WTC11 (cell line): ENCODE data around the gene IFI16. TPM values are rescaled to one million over a fixed set of nuclear protein-coding genes. Genes with fewer than 3 reads are reported as not detected.

Experiments
- ATAC-seq: fragments of 200-7000 bp; cut with Tn5 transposase; 2 replicates; pipeline ENCODE4 v1.10.0; 2021; ENCODE audit warnings: mild to moderate bottlenecking, moderate library complexity
- CTCF ChIA-PET: fragments of 300-600 bp; sonication (Branson Sonifier 250); formaldehyde crosslinking; loops from one replicate; lab custom pipeline; 2021; ENCODE audit warnings: antibody characterized with exemption; lab: Charles Lee
- POLR2A ChIA-PET: fragments of 350-600 bp; sonication (Branson Sonifier 250); formaldehyde crosslinking; loops from one replicate; lab custom pipeline; 2021; ENCODE audit warnings: antibody characterized with exemption; lab: Charles Lee
- DNase-seq: peaks from one replicate; pipeline ENCODE4 v3.0.0; 2021; ENCODE audit warnings: low spot score
- H3K27ac Mint-ChIP-seq: 2 replicates; pipeline ENCODE4 v1.8.0; 2021; ENCODE audit warnings: mixed read lengths
- H3K27me3 Mint-ChIP-seq: 2 replicates; pipeline ENCODE4 v1.8.0; 2021; ENCODE audit warnings: low read depth, mild to moderate bottlenecking, moderate library complexity, mixed read lengths
- H3K36me3 Mint-ChIP-seq: 2 replicates; pipeline ENCODE4 v1.8.0; 2021; ENCODE audit warnings: mixed read lengths
- H3K4me1 Mint-ChIP-seq: 2 replicates; pipeline ENCODE4 v1.8.0; 2022; ENCODE audit warnings: mixed read lengths
- H3K4me3 Mint-ChIP-seq: 2 replicates; pipeline ENCODE4 v1.8.0; 2021; ENCODE audit warnings: mild to moderate bottlenecking, moderate library complexity, mixed read lengths
- H3K9me3 Mint-ChIP-seq: 2 replicates; pipeline ENCODE4 v1.8.0; 2021; ENCODE audit warnings: mixed read lengths
- ATF1 ChIP-seq: sonication (generic); formaldehyde crosslinking; IDR thresholded peaks from 2 replicates; pipeline ENCODE4 v1.8.1; 2023; ENCODE audit warnings: mild to moderate bottlenecking, moderate library complexity, missing genetic modification reagents
- ATF2 ChIP-seq: sonication (generic); formaldehyde crosslinking; IDR thresholded peaks from 2 replicates; pipeline ENCODE4 v1.8.1; 2022; ENCODE audit warnings: low read depth, missing genetic modification reagents, borderline replicate concordance
- ELF4 ChIP-seq: sonication (generic); formaldehyde crosslinking; IDR thresholded peaks from 2 replicates; pipeline ENCODE4 v1.8.1; 2022; ENCODE audit warnings: low read depth, mild to moderate bottlenecking, moderate library complexity, missing genetic modification reagents
- ESRRA ChIP-seq: sonication (generic); formaldehyde crosslinking; IDR thresholded peaks from 2 replicates; pipeline ENCODE4 v1.8.1; 2022; ENCODE audit warnings: mild to moderate bottlenecking, missing genetic modification reagents, borderline replicate concordance
- FOXJ3 ChIP-seq: sonication (generic); formaldehyde crosslinking; IDR thresholded peaks from 2 replicates; pipeline ENCODE4 v1.9.0; 2021; ENCODE audit warnings: missing genetic modification reagents, mild to moderate bottlenecking, borderline replicate concordance
- FOXP4 ChIP-seq: sonication (generic); formaldehyde crosslinking; IDR thresholded peaks from 2 replicates; pipeline ENCODE4 v1.8.0; 2022; ENCODE audit warnings: mild to moderate bottlenecking, missing genetic modification reagents
- NFE2L1 ChIP-seq: sonication (generic); formaldehyde crosslinking; IDR thresholded peaks from 2 replicates; pipeline ENCODE4 v1.8.1; 2023; ENCODE audit warnings: missing genetic modification reagents
- NR3C1 ChIP-seq: sonication (generic); formaldehyde crosslinking; conservative IDR thresholded peaks from 2 replicates; pipeline ENCODE4 v1.8.1; 2023; ENCODE audit warnings: low read depth, mild to moderate bottlenecking, missing genetic modification reagents
- ZNF317 ChIP-seq: sonication (generic); formaldehyde crosslinking; IDR thresholded peaks from 2 replicates; pipeline ENCODE4 v1.8.1; 2023; ENCODE audit warnings: low read depth, mild to moderate bottlenecking, moderate library complexity, missing genetic modification reagents, borderline replicate concordance
- ZNF416 ChIP-seq: fragments of 250-450 bp; sonication (Bioruptor Pico); IDR thresholded peaks from 2 replicates; pipeline ENCODE4 v1.9.0; 2021; ENCODE audit warnings: mild to moderate bottlenecking, inconsistent platforms
- total RNA-seq: library from RNA; stranded (reverse); gene quantifications from 3 replicates; pipeline ENCODE4 v1.2.3, GENCODE V29; 2021
- TF ChIP-seq, protein P1 (sequence below): sonication (generic); formaldehyde crosslinking; IDR thresholded peaks from 2 replicates; pipeline ENCODE4 v1.8.1; 2022; ENCODE audit warnings: missing genetic modification reagents, borderline replicate concordance
- TF ChIP-seq, protein P2 (sequence below): sonication (generic); formaldehyde crosslinking; IDR thresholded peaks from 2 replicates; pipeline ENCODE4 v1.8.0; 2023; ENCODE audit warnings: missing genetic modification reagents, mild to moderate bottlenecking, borderline replicate concordance
- TF ChIP-seq, protein P3 (sequence below): fragments of 200-600 bp; IDR thresholded peaks from 2 replicates; pipeline ENCODE4 v1.8.0; 2022; ENCODE audit warnings: antibody characterized with exemption
- TF ChIP-seq, protein P4 (sequence below): sonication (generic); formaldehyde crosslinking; IDR thresholded peaks from 2 replicates; pipeline ENCODE4 v1.8.0; 2023; ENCODE audit warnings: mild to moderate bottlenecking, missing genetic modification reagents
- TF ChIP-seq, protein P5 (sequence below): sonication (generic); formaldehyde crosslinking; IDR thresholded peaks from 2 replicates; pipeline ENCODE4 v1.8.0; 2022; ENCODE audit warnings: mild to moderate bottlenecking, missing genetic modification reagents
- TF ChIP-seq, protein P6 (sequence below): sonication (generic); formaldehyde crosslinking; IDR thresholded peaks from 2 replicates; pipeline ENCODE4 v1.8.0; 2023; ENCODE audit warnings: missing genetic modification reagents

Gene IFI16
- total RNA-seq, 1 experiment from 2014 or later: 3.2 TPM

- TF ChIP-seq, protein P1, sequence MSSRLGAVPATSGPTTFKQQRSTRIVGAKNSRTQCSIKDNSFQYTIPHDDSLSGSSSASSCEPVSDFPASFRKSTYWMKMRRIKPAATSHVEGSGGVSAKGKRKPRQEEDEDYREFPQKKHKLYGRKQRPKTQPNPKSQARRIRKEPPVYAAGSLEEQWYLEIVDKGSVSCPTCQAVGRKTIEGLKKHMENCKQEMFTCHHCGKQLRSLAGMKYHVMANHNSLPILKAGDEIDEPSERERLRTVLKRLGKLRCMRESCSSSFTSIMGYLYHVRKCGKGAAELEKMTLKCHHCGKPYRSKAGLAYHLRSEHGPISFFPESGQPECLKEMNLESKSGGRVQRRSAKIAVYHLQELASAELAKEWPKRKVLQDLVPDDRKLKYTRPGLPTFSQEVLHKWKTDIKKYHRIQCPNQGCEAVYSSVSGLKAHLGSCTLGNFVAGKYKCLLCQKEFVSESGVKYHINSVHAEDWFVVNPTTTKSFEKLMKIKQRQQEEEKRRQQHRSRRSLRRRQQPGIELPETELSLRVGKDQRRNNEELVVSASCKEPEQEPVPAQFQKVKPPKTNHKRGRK (CRISPR knock-in tag): no peak
- TF ChIP-seq, protein P2, sequence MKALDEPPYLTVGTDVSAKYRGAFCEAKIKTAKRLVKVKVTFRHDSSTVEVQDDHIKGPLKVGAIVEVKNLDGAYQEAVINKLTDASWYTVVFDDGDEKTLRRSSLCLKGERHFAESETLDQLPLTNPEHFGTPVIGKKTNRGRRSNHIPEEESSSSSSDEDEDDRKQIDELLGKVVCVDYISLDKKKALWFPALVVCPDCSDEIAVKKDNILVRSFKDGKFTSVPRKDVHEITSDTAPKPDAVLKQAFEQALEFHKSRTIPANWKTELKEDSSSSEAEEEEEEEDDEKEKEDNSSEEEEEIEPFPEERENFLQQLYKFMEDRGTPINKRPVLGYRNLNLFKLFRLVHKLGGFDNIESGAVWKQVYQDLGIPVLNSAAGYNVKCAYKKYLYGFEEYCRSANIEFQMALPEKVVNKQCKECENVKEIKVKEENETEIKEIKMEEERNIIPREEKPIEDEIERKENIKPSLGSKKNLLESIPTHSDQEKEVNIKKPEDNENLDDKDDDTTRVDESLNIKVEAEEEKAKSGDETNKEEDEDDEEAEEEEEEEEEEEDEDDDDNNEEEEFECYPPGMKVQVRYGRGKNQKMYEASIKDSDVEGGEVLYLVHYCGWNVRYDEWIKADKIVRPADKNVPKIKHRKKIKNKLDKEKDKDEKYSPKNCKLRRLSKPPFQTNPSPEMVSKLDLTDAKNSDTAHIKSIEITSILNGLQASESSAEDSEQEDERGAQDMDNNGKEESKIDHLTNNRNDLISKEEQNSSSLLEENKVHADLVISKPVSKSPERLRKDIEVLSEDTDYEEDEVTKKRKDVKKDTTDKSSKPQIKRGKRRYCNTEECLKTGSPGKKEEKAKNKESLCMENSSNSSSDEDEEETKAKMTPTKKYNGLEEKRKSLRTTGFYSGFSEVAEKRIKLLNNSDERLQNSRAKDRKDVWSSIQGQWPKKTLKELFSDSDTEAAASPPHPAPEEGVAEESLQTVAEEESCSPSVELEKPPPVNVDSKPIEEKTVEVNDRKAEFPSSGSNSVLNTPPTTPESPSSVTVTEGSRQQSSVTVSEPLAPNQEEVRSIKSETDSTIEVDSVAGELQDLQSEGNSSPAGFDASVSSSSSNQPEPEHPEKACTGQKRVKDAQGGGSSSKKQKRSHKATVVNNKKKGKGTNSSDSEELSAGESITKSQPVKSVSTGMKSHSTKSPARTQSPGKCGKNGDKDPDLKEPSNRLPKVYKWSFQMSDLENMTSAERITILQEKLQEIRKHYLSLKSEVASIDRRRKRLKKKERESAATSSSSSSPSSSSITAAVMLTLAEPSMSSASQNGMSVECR (CRISPR knock-in tag): no peak
- TF ChIP-seq, protein P3, sequence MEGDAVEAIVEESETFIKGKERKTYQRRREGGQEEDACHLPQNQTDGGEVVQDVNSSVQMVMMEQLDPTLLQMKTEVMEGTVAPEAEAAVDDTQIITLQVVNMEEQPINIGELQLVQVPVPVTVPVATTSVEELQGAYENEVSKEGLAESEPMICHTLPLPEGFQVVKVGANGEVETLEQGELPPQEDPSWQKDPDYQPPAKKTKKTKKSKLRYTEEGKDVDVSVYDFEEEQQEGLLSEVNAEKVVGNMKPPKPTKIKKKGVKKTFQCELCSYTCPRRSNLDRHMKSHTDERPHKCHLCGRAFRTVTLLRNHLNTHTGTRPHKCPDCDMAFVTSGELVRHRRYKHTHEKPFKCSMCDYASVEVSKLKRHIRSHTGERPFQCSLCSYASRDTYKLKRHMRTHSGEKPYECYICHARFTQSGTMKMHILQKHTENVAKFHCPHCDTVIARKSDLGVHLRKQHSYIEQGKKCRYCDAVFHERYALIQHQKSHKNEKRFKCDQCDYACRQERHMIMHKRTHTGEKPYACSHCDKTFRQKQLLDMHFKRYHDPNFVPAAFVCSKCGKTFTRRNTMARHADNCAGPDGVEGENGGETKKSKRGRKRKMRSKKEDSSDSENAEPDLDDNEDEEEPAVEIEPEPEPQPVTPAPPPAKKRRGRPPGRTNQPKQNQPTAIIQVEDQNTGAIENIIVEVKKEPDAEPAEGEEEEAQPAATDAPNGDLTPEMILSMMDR: peak; percentile 32
- TF ChIP-seq, protein P4, sequence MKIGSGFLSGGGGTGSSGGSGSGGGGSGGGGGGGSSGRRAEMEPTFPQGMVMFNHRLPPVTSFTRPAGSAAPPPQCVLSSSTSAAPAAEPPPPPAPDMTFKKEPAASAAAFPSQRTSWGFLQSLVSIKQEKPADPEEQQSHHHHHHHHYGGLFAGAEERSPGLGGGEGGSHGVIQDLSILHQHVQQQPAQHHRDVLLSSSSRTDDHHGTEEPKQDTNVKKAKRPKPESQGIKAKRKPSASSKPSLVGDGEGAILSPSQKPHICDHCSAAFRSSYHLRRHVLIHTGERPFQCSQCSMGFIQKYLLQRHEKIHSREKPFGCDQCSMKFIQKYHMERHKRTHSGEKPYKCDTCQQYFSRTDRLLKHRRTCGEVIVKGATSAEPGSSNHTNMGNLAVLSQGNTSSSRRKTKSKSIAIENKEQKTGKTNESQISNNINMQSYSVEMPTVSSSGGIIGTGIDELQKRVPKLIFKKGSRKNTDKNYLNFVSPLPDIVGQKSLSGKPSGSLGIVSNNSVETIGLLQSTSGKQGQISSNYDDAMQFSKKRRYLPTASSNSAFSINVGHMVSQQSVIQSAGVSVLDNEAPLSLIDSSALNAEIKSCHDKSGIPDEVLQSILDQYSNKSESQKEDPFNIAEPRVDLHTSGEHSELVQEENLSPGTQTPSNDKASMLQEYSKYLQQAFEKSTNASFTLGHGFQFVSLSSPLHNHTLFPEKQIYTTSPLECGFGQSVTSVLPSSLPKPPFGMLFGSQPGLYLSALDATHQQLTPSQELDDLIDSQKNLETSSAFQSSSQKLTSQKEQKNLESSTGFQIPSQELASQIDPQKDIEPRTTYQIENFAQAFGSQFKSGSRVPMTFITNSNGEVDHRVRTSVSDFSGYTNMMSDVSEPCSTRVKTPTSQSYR (CRISPR knock-in tag): no peak
- Mint-ChIP-seq H3K4me1 (peaks cover 11% of the 10 kb centered on the region), H3K27ac (no peak overlapping the region), H3K9me3 (peaks cover 3% of the 10 kb centered on the region; the same call in 1 of the 2 replicates), H3K4me3 (no peak overlapping the region), H3K36me3 (no peaks in the 10 kb centered on the region), H3K27me3 (no peaks in the 10 kb centered on the region)
- ATAC-seq: peak; percentile 87
- POLR2A ChIA-PET: interaction anchor here (0.7 kb wide), 1 partner anchor 25 kb away, joined by 6 read pairs; no protein-coding TSS in a partner anchor
- CTCF ChIA-PET: interaction anchor here (0.6 to 1.4 kb wide), 5 partner anchors 15 to 853 kb away, joined by 3 to 5 read pairs (median 4); no protein-coding TSS in a partner anchor
- DNase-seq: peak; percentile 28
Observed at GRCh38 chr1:159056069-159056698, 46.5 kb downstream of the IFI16 start.

GRCh38 chr1:159058751-159059150 is 49.0 kb downstream of the IFI16 start:
- ATAC-seq (no peak), DNase-seq (no peak)
- Mint-ChIP-seq H3K9me3 (no peaks in the 10 kb centered on the region), H3K4me1 (peaks cover 11% of the 10 kb centered on the region), H3K27me3 (no peaks in the 10 kb centered on the region), H3K4me3 (no peak overlapping the region), H3K36me3 (no peaks in the 10 kb centered on the region), H3K27ac (no peak overlapping the region)
- ChIA-PET CTCF (interaction anchor here (1.5 kb wide), 1 partner anchor 13 kb away, joined by 4 read pairs; no protein-coding TSS in a partner anchor), POLR2A (no interaction called here)
- TF ChIP-seq FOXP4 (CRISPR knock-in tag): no peak
- TF ChIP-seq NFE2L1 (CRISPR knock-in tag): no peak
- no peak for TF ChIP-seq ESRRA (CRISPR knock-in tag)
- no peak for TF ChIP-seq ZNF416 (CRISPR knock-in tag)
- TF ChIP-seq, protein P5, sequence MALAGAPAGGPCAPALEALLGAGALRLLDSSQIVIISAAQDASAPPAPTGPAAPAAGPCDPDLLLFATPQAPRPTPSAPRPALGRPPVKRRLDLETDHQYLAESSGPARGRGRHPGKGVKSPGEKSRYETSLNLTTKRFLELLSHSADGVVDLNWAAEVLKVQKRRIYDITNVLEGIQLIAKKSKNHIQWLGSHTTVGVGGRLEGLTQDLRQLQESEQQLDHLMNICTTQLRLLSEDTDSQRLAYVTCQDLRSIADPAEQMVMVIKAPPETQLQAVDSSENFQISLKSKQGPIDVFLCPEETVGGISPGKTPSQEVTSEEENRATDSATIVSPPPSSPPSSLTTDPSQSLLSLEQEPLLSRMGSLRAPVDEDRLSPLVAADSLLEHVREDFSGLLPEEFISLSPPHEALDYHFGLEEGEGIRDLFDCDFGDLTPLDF (CRISPR knock-in tag): no peak
- no peak for TF ChIP-seq ATF2 (CRISPR knock-in tag)
- TF ChIP-seq ATF1: no peak
- TF ChIP-seq, protein P6, sequence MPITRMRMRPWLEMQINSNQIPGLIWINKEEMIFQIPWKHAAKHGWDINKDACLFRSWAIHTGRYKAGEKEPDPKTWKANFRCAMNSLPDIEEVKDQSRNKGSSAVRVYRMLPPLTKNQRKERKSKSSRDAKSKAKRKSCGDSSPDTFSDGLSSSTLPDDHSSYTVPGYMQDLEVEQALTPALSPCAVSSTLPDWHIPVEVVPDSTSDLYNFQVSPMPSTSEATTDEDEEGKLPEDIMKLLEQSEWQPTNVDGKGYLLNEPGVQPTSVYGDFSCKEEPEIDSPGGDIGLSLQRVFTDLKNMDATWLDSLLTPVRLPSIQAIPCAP (CRISPR knock-in tag): no peak
- TF ChIP-seq FOXJ3 (CRISPR knock-in tag): no peak
- no peak for TF ChIP-seq NR3C1 (CRISPR knock-in tag)
- no peak for TF ChIP-seq ZNF317 (CRISPR knock-in tag)
- TF ChIP-seq ELF4 (CRISPR knock-in tag): no peak
